Femur (tissue), 1 donor: ENCODE measurements around the gene GALP.
"Not testable (repeated sequence)": the region's sequence is repeated elsewhere in the genome, so short reads cannot be mapped to it uniquely, and the experiment has no call there.

Experiments
- DNase-seq: peaks from one replicate; pipeline ENCODE4 v3.0.0-alpha.2; 2017

The GALP gene

GRCh38 chr19:56193981-56194640 is 18.3 kb downstream of the GALP start:
- DNase-seq: no peak

GRCh38 chr19:56197646-56198045 is 21.8 kb downstream of the GALP start, which contains the start of gene ZSCAN5B:
ZSCAN5B (minus strand) TSS chr19:56197783; CDS start chr19:56193052, 4,731 bp downstream.
- DNase-seq: not testable (repeated sequence)

- no peak for DNase-seq
Observed at GRCh38 chr19:56199687-56200086, 23.9 kb downstream of the GALP start.

- no peak for DNase-seq
Observed at GRCh38 chr19:56201973-56202372, 26.2 kb downstream of the GALP start, which contains the start of gene ZSCAN5C. ZSCAN5C (plus strand) TSS chr19:56202273; CDS start chr19:56205914, 3,641 bp downstream.

GRCh38 chr19:56207581-56207980 is 31.8 kb downstream of the GALP start:
- not testable (repeated sequence) for DNase-seq

GRCh38 chr19:56209091-56209490 is 33.3 kb downstream of the GALP start:
- DNase-seq: no peak

GRCh38 chr19:56210036-56210435 is 34.2 kb downstream of the GALP start:
- DNase-seq: not testable (repeated sequence)

GRCh38 chr19:56211718-56212117 is 35.9 kb downstream of the GALP start:
- no peak for DNase-seq

- peak; percentile 36 for DNase-seq
Observed at GRCh38 chr19:56217039-56217949, 41.5 kb downstream of the GALP start.

GRCh38 chr19:56218961-56219360 is 43.2 kb downstream of the GALP start:
- DNase-seq: no peak

- DNase-seq: not testable (repeated sequence)
Observed at GRCh38 chr19:56221442-56221841, 45.6 kb downstream of the GALP start.

GRCh38 chr19:56221851-56222250 is 46.0 kb downstream of the GALP start:
- DNase-seq: no peak

- no peak for DNase-seq
Observed at GRCh38 chr19:56222901-56223300, 47.1 kb downstream of the GALP start.

- no peak for DNase-seq
Observed at GRCh38 chr19:56223481-56223880, 47.7 kb downstream of the GALP start.
